Myometrial cell (primary cell): ENCODE results near the gene NDUFA7. TPM values are rescaled to one million over a fixed set of nuclear protein-coding genes. Genes with fewer than 3 reads are reported as not detected.

Source experiments
- total RNA-seq: library from RNA; depleted of rRNA; stranded (reverse); fragments of >200 nt; gene quantifications from 2 replicates; pipeline ENCODE4 v1.2.3, GENCODE V29; 2015

NDUFA7 gene
- 16.1 and 39.3 TPM in 2 replicates for total RNA-seq

GRCh38 chr19:8321067-8321985 lies at the start of gene NDUFA7, which contains the start of gene RPS28:
Gene NDUFA7 (minus strand): TSS chr19:8321375. CDS start chr19:8321358, 17 bp downstream.
Gene RPS28 (plus strand): TSS chr19:8321496. CDS start chr19:8321531, 35 bp downstream.

GRCh38 chr19:8363803-8364771 lies 42.9 kb upstream of the NDUFA7 start, which contains the start of gene ANGPTL4:
Gene ANGPTL4 (plus strand): TSS chr19:8364155. CDS start chr19:8364322, 167 bp downstream.

GRCh38 chr19:8342684-8343482 lies 21.7 kb upstream of the NDUFA7 start, which contains the start of gene KANK3:
Gene KANK3 (minus strand): TSS chr19:8343262. CDS start chr19:8337828, 5,434 bp downstream.

GRCh38 chr19:8307965-8308866 lies 13.0 kb downstream of the NDUFA7 start, which contains the start of gene CD320:
Gene CD320 (minus strand): TSS chr19:8308358. CDS start chr19:8308290, 68 bp downstream.

Other genes with a start within 250 kb of the NDUFA7 start
- gene FBN3, start 171.8 kb downstream of the NDUFA7 start, total RNA-seq: not detected in 2 replicates
- gene CERS4, start 112.0 kb downstream of the NDUFA7 start, total RNA-seq: 8.1 and 10.1 TPM in 2 replicates
- 105 and 133 TPM in 2 replicates for gene CD320, start 13.0 kb downstream of the NDUFA7 start, total RNA-seq
- gene RPS28, start 121 bp upstream of the NDUFA7 start, total RNA-seq: 283 and 489 TPM in 2 replicates
- 2.9 and 3.7 TPM in 2 replicates for gene KANK3, start 21.9 kb upstream of the NDUFA7 start, total RNA-seq
- gene ANGPTL4, start 42.8 kb upstream of the NDUFA7 start, total RNA-seq: 9.8 and 9.9 TPM in 2 replicates
- gene RAB11B, start 69.0 kb upstream of the NDUFA7 start, total RNA-seq: 13.8 and 14.1 TPM in 2 replicates
- gene MARCHF2, start 91.9 kb upstream of the NDUFA7 start, total RNA-seq: 96.6 and 111 TPM in 2 replicates
- 100 and 117 TPM in 2 replicates for gene HNRNPM, start 123.6 kb upstream of the NDUFA7 start, total RNA-seq
- gene PRAM1, start 181.3 kb upstream of the NDUFA7 start, total RNA-seq: not detected in 2 replicates
- gene ZNF414, start 192.8 kb upstream of the NDUFA7 start, total RNA-seq: 2.7 and 14.7 TPM in 2 replicates